Measurements from ENCODE around the gene FKBP2.

The FKBP2 gene

DNA sequence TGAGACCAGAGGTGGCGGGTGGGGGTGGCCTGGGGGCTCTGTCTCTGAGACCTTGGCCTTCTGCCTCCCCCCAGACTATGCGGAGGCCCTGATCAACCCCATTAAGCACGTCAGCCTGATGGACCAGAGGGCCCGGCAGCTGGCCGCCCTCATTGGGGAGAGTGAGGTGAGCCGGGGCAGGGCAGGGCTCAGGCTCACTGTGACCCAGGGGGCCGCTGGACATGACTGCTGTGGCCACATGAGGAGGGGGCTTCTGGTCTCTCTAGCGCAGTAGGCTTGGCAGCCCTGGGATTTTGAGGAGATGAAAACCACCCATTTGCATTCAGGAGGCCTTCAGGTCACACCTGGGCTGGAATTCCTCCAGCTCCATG, 23.0 kb downstream of the FKBP2 start:
- DNase-seq (ENCODE audit: low read depth in 3 of 3) = no peak

DNA sequence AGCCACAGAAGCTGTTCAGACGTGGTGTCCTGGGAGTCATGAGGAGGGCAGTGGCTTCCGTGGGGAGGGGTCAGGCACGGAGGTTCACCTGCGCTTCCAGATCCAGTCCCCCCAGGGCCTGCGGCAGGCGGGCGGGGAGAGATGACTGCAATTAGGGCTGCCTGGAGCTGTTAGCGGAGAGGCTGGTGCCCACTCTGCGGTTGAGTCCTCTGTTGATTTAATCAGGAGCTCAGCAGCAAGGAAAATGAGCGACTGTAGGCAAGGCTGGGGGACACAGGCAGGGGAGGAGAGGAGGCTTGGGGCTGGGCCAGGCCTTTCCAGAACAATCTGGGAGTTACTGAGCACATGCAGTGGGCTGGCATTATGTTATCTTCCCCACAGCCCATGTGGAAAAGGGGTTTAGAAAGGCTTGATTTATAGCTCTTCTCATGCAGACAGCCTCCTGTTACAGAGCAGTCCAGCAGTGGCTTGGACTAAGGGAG, 23.5 kb downstream of the FKBP2 start:
- DNase-seq (ENCODE audit: low read depth in 3 of 3) = no peak

DNA sequence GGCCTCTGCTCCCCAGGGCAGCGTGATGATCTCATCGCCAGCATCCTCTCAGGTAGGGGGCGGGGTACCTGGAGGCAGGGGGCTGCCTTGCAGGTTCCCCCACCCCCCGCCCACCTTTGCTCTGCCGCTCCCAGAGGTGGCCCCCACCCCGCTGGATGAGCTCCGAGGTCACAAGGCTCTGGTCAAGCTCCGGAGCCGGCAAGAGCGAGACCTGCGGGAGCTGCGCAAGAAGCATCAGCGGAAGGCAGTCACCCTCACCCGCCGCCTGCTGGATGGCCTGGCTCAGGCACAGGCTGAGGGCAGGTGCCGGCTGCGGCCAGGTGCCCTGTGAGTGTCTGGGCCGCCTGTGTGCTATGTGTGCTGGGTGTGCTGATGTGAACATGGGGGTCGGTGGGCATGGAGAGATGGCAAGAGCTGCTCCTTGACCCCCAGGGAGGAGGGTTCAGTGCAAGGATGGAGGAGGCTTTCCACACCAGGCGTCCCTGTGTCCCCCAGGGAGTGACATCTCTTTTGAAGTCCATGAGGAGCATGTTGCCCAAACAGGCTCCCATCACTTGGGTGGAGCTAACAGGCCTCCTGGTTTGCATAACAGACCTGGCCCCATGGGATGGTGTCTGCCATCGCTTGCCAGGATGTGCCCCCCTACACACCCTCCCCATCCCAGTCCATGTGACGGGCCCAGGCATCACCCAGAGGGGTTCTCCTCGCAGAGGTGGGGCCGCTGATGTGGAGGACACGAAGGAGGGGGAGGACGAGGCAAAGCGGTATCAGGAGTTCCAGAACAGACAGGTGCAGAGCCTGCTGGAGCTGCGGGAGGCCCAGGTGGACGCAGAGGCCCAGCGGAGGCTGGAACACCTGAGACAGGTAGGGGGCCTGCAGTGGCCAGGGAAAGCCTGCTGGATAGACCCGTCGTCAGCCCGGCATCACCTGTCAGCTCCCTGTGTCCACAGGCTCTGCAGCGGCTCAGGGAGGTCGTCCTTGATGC, 24.6 kb downstream of the FKBP2 start:
- DNase-seq (ENCODE audit: low read depth in 3 of 3) = no peak

DNA sequence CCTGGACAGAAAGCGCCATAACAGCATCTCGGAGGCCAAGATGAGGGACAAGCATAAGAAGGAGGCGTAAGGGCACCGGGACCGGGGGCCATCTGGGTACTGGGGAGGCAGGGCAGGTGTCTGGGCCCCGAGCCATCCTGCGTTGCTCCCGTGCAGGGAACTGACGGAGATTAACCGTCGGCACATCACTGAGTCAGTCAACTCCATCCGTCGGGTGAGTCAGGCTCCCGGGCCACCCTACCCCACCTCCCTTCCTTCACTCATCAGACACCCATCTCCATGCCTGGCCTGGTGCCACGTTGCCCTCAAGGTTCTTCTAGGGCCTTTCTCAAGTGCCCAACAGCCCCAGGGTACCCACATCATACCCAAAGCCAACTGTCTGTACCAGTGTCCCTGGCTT, 25.4 kb downstream of the FKBP2 start:
- DNase-seq (ENCODE audit: low read depth in 3 of 3) = no peak

DNA sequence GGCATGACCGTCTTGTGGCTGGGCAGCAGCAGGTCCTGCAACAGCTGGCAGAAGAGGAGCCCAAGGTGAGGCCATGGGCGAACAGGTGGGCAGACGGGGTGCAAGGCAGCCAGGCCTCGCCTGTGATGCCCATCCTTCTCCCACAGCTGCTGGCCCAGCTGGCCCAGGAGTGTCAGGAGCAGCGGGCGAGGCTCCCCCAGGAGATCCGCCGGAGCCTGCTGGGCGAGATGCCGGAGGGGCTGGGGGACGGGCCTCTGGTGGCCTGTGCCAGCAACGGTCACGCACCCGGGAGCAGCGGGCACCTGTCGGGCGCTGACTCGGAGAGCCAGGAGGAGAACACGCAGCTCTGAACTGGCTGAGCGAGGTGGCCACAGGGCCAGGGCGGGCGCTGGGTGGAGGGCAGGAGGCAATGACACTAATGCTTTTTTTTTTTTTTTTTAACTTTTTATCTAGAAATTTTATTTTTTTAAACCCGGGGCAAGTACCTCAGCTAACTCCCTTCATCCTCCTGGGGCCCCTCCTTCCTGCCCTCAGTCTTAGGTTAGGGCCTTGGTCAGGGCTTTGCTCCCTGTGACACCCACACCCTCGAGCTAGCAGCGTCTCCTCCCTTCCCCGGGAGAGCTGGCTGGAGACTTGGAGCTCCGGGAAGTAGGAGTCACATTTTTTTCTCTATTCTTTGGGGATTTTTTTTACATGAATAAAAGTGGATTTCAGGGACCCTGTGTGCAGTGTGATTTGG, 26.5 kb downstream of the FKBP2 start:
- no peak for DNase-seq (ENCODE audit: low read depth in 3 of 3)

DNA sequence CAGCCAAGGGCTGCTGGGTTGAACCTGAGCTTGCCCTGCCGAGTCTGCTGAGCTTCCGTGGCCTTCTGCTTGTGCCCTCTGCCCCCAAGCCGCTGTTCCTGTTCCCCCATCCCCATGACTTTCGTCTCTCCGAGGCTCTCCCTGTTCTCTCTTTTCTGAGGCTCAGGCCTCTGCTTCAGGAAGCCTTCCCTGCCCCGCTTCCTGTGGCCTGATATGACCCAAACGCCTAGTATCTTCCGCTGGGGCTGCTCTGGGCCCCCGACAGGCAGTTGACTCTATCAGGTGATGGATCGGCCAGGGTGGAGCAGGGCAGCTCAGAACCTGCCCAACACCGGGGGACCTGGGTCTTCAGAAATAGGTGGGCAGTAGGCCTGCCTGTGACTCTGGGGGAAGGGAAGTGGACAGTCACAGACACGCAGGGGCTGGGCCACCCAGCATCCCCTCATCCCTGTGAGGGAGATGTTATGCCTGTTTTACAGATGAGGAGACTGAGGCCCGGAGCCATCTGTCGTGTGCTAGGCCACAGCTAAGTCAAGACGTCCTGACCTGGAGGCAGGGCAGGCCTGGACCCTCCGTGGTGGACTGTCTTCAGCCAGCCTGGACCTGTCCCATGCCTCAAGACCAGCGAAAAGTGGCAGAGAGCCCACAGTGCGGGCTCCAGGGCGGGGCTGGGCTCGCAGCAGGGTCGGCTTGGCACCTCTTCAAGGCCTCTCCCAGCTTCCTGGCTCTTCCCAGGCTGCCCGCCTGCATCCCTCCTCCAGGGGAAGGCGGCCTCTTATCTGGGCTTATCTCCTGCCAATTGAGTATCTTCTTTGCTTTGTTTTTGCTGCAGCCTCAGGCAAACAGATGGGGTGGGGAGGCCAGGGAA, 27.4 kb downstream of the FKBP2 start:
- no peak for DNase-seq (ENCODE audit: low read depth in 3 of 3)

DNA sequence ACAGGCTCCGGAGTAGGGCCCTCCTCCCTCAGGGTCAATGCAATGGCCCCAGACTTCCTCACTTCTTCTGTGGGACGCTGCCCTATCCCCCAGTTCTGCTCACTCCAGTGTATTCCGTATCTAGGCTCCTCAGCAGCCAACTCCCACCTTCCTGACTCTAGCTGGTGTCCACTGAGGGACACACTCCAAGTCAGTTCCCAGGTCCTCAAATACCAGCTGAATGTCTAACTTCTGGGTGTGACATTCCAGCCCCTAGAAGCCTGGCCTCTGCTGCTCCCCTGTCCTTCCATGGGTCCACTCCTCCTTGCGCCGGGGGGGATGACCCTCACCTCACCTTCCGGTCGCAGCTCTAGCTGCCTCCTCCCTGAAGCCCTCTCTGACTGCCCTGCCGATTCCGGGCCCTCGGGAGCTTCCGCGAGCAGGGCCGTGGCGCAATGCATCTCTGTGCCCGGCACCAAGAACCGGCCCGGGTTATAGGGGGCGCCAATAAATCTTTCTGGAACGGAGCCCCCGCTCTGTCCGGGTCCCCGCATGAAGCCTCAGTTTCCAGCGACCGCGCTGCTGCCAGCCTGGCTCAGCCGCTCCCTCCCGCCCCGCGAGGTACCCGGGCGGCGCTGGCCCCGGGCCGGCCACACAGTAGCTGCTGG, 28.1 kb downstream of the FKBP2 start:
- no peak for DNase-seq (ENCODE audit: low read depth in 3 of 3)

DNA sequence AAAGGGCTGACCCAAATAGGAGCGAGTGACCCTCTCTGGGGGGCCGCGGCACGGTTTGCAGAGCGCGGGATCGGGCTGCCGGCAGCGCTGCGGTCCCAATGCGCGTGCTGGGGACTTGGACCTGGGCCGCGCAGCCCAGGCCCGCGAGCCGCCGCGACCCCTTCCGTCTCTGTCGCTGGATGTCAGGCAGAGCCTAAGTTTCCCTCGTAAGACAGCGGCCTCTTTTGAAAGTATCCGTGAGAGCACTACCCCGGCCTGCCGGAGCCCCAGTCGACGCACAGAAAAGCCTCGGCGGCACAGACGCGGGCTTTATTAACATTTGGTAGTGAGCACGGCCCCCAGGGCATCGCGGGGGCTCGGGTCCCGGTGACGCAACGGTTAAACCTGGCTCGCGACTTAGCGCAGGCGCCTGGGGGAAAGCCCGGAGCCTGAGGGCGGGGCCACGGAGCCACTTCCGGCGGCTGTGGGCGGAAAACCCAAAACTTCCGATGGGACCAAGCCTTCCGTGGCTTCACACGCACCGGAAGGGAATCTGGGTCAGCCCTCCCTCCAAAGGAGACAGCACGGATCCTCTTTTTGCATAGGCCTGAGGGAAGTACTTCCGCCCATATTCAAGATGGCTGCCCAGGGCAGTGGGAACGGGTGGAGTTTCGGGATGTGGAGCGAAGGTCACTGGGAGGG, 28.8 kb downstream of the FKBP2 start:
- peak; percentile 95 to 97 (median 96) for DNase-seq (ENCODE audit: low read depth in 3 of 3)

DNA sequence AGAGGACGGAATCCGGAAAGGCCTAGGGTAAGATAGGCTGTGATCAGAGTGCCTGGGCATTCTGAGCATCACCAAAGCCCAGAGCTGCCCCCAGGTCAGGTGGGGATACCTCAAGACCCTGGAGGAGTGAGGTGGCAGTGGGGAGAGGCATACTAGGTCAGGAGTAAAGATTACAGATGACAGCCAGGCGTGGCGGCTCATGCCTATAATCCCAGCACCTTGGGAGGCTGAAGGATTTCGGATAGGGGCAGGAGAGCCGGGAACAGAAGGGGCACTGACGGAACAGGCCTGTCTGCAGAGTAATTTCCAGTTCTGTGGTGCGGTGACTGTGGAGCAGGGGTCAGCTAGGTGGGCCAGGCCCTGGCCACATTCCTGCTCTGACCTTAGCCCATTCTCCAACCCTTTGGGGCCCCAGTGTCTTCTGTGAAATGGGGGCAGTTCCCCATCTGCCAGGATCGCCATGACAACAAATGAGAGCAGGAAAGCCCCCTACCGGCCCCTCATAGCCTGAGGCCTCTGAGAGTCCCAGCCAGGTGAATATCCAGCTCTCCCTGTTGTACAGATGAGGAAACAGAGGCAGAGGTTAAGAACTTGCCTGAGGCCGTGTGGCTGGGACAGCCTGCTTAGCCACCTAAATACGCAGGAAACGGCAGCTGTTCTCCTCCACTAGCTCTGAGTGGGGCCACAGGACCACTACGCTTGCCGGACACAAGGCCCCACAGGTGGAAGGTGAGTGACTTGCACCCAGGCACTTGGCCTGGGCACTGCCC, 34.3 kb downstream of the FKBP2 start:
- DNase-seq (ENCODE audit: low read depth in 3 of 3) = no peak

DNA sequence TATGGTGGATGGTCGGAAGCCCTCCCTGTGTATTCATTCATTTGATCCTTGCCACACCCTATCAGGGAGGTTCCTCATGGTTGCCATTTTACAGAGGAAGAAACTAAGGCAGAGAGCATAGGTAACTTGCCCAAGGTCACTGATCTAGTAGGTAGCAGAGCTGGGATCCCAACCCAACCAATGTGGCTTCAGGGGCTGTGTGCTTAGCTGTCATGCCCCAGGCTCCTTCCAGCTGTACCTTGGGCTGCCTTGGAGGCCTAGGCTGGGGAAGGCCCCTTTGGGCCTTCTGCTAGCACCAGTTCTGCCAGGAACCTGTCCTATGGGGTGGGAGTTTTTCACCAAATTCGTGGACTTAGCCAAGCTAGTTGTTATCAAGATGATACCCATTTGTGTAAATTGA, 34.9 kb downstream of the FKBP2 start:
- no peak for DNase-seq (ENCODE audit: low read depth in 3 of 3)

DNA sequence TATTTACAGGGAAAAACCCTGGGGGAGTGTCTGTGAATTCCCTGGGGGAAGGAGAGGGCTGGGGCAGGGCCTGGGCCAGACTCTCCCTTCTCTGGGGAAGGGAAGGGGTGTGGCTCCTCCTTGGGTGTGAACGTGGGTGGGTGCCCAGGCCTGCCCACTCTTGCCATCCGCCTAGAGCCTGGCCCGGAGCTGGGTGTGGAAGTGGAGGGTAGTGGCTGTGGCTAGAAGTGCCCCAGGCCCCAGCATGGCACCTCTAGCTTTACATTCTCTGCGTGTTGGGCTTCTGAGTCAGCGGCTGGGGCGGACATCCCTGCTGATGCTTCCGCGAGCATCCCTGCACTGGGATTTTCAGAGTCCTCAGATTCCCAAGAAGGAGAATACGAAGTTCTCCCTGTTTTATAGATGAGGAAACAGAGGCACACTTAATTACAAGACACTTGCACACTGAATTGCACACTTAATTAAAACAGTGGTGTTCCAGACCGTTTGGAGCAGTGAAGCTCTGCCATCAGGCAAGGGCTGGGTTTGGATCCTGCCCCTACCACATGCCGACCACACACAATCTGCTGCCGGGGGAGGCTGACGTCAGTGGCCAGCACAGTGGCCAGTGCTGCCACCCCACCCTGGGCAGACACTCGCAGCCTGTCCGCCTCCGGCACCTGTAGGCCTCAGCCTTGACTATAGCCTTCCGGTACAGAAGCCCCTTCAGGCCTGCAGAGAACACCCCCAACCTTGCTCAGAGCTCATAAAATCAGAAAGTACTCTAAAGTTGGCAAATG, 35.9 kb downstream of the FKBP2 start:
- no peak for DNase-seq (ENCODE audit: low read depth in 3 of 3)

DNA sequence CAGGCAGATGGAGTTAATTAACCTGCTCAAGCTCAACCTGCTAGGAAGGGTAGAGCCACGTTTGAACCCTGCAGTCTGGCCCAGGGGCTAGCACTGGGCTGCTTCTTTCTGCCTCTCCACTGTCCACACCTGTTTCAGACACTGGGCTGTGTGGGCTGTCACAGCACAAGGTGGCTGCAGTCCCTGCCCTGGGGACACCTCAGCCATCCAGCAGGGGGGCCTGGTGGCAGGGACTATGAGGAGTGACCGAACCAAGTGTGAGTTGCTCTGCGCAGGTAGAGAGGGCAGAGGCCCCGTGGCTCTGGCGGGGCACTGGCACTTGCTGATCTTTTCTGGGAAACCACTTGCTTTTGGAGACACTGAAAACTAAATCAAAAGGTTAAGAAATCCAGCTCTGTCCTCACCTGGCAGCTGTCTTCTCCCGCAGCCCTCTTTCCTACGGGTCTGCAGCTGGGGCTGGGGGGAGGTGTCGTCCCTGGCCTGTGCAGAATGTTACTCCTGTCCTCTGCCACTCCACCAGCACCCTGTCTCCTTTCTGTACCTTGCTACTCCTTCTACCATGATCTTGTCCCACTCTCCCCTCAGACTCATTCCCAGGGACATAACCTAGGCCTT, 37.8 kb downstream of the FKBP2 start:
- DNase-seq (ENCODE audit: low read depth in 3 of 3) = no peak

DNA sequence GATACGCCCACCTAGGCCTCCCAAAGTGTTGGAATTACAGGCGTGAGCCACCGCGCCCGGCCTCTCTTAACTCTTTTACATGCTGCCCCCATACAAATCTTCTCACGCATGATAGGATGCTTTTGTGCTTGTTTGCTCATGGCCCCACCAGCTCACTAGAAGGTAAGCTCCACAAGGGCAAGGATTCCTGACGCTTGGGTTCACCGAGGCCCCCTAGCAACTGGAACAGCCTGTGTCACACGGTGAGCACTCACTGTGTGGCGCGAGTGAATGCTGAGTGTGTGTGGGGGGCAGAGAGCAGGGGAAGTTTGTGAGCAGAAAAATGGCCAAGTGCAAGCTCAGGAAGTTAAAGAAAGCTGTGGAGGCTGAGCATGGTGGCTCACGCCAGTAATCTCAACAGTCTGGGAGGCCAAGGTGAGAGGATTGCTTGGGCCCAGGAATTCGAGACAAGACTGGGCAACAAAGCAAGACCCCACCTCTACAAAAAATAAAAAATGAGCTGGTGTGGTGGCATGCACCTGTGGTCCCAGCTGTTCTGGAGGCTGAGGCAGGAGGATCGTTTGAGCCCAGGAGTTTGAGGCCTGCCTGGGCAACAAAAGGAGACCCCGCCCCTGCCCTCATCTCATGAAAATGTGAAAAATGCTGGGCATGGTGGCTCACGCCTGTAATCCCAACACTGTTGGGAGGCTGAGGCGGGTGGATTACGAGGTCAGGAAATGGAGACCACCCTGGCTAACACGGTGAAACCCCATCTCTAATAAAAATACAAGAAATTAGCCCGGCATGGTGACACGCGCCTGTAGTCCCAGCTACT, 41.3 kb downstream of the FKBP2 start:
- no peak for DNase-seq (ENCODE audit: low read depth in 3 of 3)

DNA sequence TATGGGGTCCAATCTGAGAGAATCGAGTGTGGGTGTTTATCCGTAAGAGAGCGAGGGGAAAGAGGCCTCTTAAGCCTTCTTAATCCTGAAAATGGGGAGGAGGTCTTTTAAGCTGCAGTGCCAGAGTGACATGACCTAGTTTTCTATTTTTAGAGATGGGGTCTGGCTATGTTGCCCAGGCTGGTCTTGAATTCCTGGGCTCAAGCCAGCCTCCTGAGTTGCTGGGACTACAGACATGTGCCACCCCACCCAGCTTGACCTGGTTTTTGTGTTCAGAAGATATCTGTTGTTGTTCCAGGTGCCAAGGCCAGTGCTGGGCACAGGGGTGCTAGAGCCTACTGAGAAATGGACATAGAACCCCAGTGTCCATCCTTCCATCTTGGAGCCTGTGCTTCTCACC, 42.2 kb downstream of the FKBP2 start:
- DNase-seq (ENCODE audit: low read depth in 3 of 3) = no peak

DNA sequence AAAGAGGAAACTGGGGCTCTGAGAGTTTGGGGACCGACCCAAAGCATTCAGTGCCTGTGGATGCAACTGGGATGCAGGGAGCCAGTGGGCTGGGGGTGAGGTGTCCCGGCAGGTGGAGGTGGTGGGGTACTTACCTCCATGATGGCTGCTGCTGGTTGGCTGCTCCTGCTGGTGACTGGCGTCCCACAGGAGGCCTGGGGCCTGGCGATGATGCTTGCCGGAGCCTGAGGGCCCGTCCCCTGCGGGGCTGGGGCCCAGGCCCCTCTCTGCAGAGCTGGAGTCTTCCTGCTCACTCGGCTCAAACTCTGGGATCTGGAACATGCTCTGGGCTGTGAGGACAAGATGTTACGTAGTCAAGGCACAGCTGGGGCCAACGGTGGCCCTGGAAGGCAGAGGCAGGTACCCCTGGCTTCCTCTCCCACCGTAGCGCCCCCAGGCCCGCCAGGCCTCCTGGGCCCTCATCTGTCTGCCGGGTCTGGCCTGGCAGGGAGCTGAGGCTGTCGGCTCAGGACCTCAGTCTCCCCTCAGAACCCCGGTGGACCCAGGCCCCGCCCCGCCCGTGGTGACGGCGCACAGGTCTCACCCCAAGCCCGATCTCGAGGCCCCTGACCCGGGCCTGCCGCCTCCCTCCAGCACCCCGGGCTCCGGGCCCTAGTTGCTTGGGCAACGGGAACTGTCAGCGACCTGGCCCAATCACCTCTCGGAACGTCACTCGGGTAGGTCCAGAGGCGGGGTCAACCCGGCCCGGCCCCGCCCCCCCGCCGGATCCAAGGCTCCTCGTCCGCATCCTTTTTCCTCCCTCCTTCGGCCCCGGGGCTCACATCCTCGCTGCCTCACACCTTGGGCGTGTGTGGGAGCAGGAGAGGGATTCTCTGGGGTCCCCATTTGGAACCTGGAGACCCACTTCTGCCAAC, 43.4 kb downstream of the FKBP2 start, which contains the start of gene BAD:
BAD (minus strand) TSS at position 618 of the 914 bp plus-strand sequence; CDS start at position 321, 297 bp downstream.
- DNase-seq (ENCODE audit: low read depth in 3 of 3) = peak; percentile 83 to 90 (median 87)

Measured in stimulated activated CD4-positive, alpha-beta T cell treated with anti-CD3 and anti-CD28 coated beads, TNF-alpha, amount 100 ng/mL, for 4 hours (primary cell).